Skin epidermis (tissue), 12 donors: ENCODE results near the gene BOLA3.

ENCODE experiments used
- H3K27ac ChIP-seq, 21 experiments: fragments of 200-600 bp; sonication (generic) in 11 of 21; one replicate each; pipeline ENCODE4 v1.5.0; 2020; ENCODE audit warnings: mild to moderate bottlenecking in 3 of 21, inconsistent platforms in 2 of 21, moderate library complexity in 2 of 21
- H3K4me3 ChIP-seq, 7 experiments: fragments of 200-600 bp; sonication (generic) in 2 of 7; one replicate each; pipeline ENCODE4 v1.5.0; 2020; ENCODE audit warnings: inconsistent platforms in 2 of 7, mild to moderate bottlenecking in 2 of 7, moderate library complexity in 1 of 7

BOLA3 gene

DNA sequence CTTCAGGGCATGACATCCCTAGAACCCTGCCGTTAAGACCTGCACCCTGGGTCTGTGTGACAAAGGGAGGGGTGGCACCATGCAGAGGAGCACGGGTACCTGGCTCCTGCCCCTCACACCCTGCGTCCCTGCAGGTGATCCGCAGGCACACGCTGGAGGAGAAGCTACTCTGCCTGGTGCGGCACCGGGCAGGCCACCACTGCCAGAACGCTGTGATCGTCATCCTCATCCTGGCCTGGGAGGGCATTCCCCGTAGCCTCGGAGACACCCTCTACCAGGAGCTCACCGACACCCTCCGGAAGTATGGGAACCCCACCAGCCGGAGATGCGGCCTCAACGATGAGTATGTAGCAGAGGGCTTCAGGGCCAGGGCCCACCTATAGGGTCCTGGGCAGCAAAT is 60.0 kb downstream of the BOLA3 start:
- no peak overlapping the region for H3K27ac ChIP-seq
- no peak overlapping the region for H3K4me3 ChIP-seq

DNA sequence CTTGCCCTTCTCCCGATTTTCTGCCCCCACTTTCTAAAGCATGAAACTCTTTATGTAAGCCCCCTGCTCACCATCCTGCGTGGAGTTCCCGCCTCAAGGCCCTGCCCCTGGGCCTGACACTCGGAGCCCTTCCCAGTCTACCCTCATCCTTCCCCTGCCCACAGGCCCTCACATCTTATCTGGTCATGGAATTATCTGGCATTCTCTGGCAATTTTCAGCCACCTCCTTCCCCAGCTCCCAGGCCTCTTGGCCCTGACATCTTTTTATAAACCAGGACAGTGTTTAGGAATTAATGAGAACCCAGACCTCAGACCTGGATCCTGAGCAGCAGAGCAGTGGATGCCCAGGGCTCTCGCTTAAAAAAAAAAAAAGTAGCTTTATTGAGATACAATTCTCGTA is 61.7 kb downstream of the BOLA3 start:
- no peak overlapping the region for H3K4me3 ChIP-seq

More for the DNA sequence above, 61.7 kb downstream of the BOLA3 start:
- no peak overlapping the region for H3K27ac ChIP-seq
